ENCODE measurements around the gene ARHGAP8. TPM values are rescaled to one million over a fixed set of nuclear protein-coding genes. Genes with fewer than 3 reads are reported as not detected.
"Not testable (repeated sequence)": the region's sequence is repeated elsewhere in the genome, so short reads cannot be mapped to it uniquely, and the experiment has no call there.

ARHGAP8 gene
- total RNA-seq, 1 experiment from 2014 or later: not detected

- no peak for DNase-seq (ENCODE audit: low spot score)
Observed at GRCh38 chr22:44828193-44828592, 75.8 kb downstream of the ARHGAP8 start.

GRCh38 chr22:44831885-44832284 lies 79.5 kb downstream of the ARHGAP8 start:
- DNase-seq (ENCODE audit: low spot score): no peak

- DNase-seq (ENCODE audit: low spot score): no peak
Observed at GRCh38 chr22:44834065-44834464, 81.7 kb downstream of the ARHGAP8 start.

GRCh38 chr22:44837481-44837880 lies 85.1 kb downstream of the ARHGAP8 start:
- DNase-seq (ENCODE audit: low spot score): no peak

GRCh38 chr22:44838316-44839016 lies 86.1 kb downstream of the ARHGAP8 start:
- DNase-seq (ENCODE audit: low spot score): no peak

GRCh38 chr22:44839061-44839460 lies 86.7 kb downstream of the ARHGAP8 start:
- no peak for DNase-seq (ENCODE audit: low spot score)

- no peak for DNase-seq (ENCODE audit: low spot score)
Observed at GRCh38 chr22:44839721-44840120, 87.3 kb downstream of the ARHGAP8 start.

- no peak for DNase-seq (ENCODE audit: low spot score)
Observed at GRCh38 chr22:44840611-44841322, 88.4 kb downstream of the ARHGAP8 start.

- no peak for DNase-seq (ENCODE audit: low spot score)
Observed at GRCh38 chr22:44842417-44842816, 90.0 kb downstream of the ARHGAP8 start.

GRCh38 chr22:44845191-44845590 lies 92.8 kb downstream of the ARHGAP8 start:
- DNase-seq (ENCODE audit: low spot score): no peak

- DNase-seq (ENCODE audit: low spot score): no peak
Observed at GRCh38 chr22:44845796-44846720, 93.7 kb downstream of the ARHGAP8 start.

GRCh38 chr22:44846726-44847275 lies 94.4 kb downstream of the ARHGAP8 start:
- no peak for DNase-seq (ENCODE audit: low spot score)

- DNase-seq (ENCODE audit: low spot score): no peak
Observed at GRCh38 chr22:44847380-44847779, 95.0 kb downstream of the ARHGAP8 start.

- no peak for DNase-seq (ENCODE audit: low spot score)
Observed at GRCh38 chr22:44847892-44848291, 95.5 kb downstream of the ARHGAP8 start.

- DNase-seq (ENCODE audit: low spot score): no peak
Observed at GRCh38 chr22:44848296-44848741, 95.9 kb downstream of the ARHGAP8 start.

GRCh38 chr22:44848791-44849420 lies 96.5 kb downstream of the ARHGAP8 start:
- DNase-seq (ENCODE audit: low spot score): no peak

- no peak for DNase-seq (ENCODE audit: low spot score)
Observed at GRCh38 chr22:44850946-44851345, 98.6 kb downstream of the ARHGAP8 start.

- not testable (repeated sequence) for DNase-seq (ENCODE audit: low spot score)
Observed at GRCh38 chr22:44854641-44855040, 102.3 kb downstream of the ARHGAP8 start.

- no peak for DNase-seq (ENCODE audit: low spot score)
Observed at GRCh38 chr22:44855855-44856254, 103.5 kb downstream of the ARHGAP8 start.

- not testable (repeated sequence) for DNase-seq (ENCODE audit: low spot score)
Observed at GRCh38 chr22:44858819-44859218, 106.4 kb downstream of the ARHGAP8 start.

GRCh38 chr22:44859641-44860040 lies 107.3 kb downstream of the ARHGAP8 start:
- no peak for DNase-seq (ENCODE audit: low spot score)
